ENCODE measurements around the gene PNRC2.

Gene PNRC2

GRCh38 chr1:23924601-23925000, 35.0 kb upstream of the PNRC2 start:
- no peaks in the 10 kb centered on the region for H3K27me3 ChIP-seq
- no peak overlapping the region for H3K4me3 ChIP-seq (ENCODE audit: low read depth, low read length)
- no peaks in the 10 kb centered on the region for H3K9me3 ChIP-seq
- DNase-seq = no peak
- no peak for TF ChIP-seq CTCF (IDR thresholded peaks at IDR 0.05; ENCODE audit: low read depth, low read length)
- no peaks in the 10 kb centered on the region for H3K36me3 ChIP-seq
- no peaks in the 10 kb centered on the region for H3K4me1 ChIP-seq

GRCh38 chr1:23925279-23925678, 34.3 kb upstream of the PNRC2 start:
- Histone ChIP-seq H3K27me3 (no peaks in the 10 kb centered on the region), H3K36me3 (no peaks in the 10 kb centered on the region), H3K4me3 (ENCODE audit: low read depth, low read length) (no peak overlapping the region), H3K9me3 (no peaks in the 10 kb centered on the region), H3K4me1 (no peaks in the 10 kb centered on the region)
- no peak for TF ChIP-seq CTCF (IDR thresholded peaks at IDR 0.05; ENCODE audit: low read depth, low read length)
- DNase-seq = no peak

- Histone ChIP-seq H3K4me3 (ENCODE audit: low read depth, low read length) (no peak overlapping the region), H3K36me3 (no peaks in the 10 kb centered on the region), H3K4me1 (no peaks in the 10 kb centered on the region), H3K9me3 (no peaks in the 10 kb centered on the region), H3K27me3 (no peaks in the 10 kb centered on the region)
- DNase-seq = no peak
- no peak for TF ChIP-seq CTCF (IDR thresholded peaks at IDR 0.05; ENCODE audit: low read depth, low read length)
Measured at GRCh38 chr1:23927097-23927496, 32.5 kb upstream of the PNRC2 start.

- H3K27me3 ChIP-seq = no peaks in the 10 kb centered on the region
Measured at GRCh38 chr1:23928789-23929188, 30.8 kb upstream of the PNRC2 start.

GRCh38 chr1:23930270-23930669, 29.4 kb upstream of the PNRC2 start:
- H3K27me3 ChIP-seq = no peaks in the 10 kb centered on the region
- DNase-seq = no peak
- no peaks in the 10 kb centered on the region for H3K4me1 ChIP-seq
- no peaks in the 10 kb centered on the region for H3K36me3 ChIP-seq
- no peak for TF ChIP-seq CTCF (IDR thresholded peaks at IDR 0.05; ENCODE audit: low read depth, low read length)
- H3K9me3 ChIP-seq = no peaks in the 10 kb centered on the region
- H3K4me3 ChIP-seq (ENCODE audit: low read depth, low read length) = no peak overlapping the region

More at GRCh38 chr1:23928789-23929188, 30.8 kb upstream of the PNRC2 start:
- H3K9me3 ChIP-seq = no peaks in the 10 kb centered on the region
- no peak for DNase-seq
- TF ChIP-seq CTCF (IDR thresholded peaks at IDR 0.05; ENCODE audit: low read depth, low read length) = no peak
- no peaks in the 10 kb centered on the region for H3K36me3 ChIP-seq
- no peaks in the 10 kb centered on the region for H3K4me1 ChIP-seq
- H3K4me3 ChIP-seq (ENCODE audit: low read depth, low read length) = no peak overlapping the region

GRCh38 chr1:23930861-23931490, 28.7 kb upstream of the PNRC2 start:
- no peak for TF ChIP-seq CTCF (IDR thresholded peaks at IDR 0.05; ENCODE audit: low read depth, low read length)
- Histone ChIP-seq H3K4me3 (ENCODE audit: low read depth, low read length) (no peak overlapping the region), H3K27me3 (no peaks in the 10 kb centered on the region), H3K9me3 (no peaks in the 10 kb centered on the region), H3K36me3 (no peaks in the 10 kb centered on the region), H3K4me1 (no peaks in the 10 kb centered on the region)
- DNase-seq = no peak
